Natural killer cell treated with Interleukin-12 subunit alpha and Interleukin-12 subunit beta and Interleukin-15 and Interleukin-18, amount 100 ng/mL, for 72 hours (primary cell): ENCODE results near the gene REXO4. TPM values are rescaled to one million over a fixed set of nuclear protein-coding genes. Genes with fewer than 3 reads are reported as not detected.
"Not testable (repeated sequence)": the region's sequence is repeated elsewhere in the genome, so short reads cannot be mapped to it uniquely, and the experiment has no call there.

Experiments used
- ATAC-seq, 2 donors: fragments of 150-1000 bp; cut with Tn5 transposase in 1 of 2; sonication (Bioruptor Pico), chemical (Tn5 transposase) in 1 of 2; 2 replicates each; pipeline ENCODE4 v1.10.0; 2021
- DNase-seq: peaks from one replicate; pipeline ENCODE4 v3.0.0; 2022; ENCODE audit warnings: low spot score
- H3K27ac Mint-ChIP-seq, 2 donors: 1 replicate in 1 of 2; 2 replicates in 1 of 2; pipeline ENCODE4 v1.8.0; 2022; ENCODE audit warnings: mixed read lengths in 2 of 2, mild to moderate bottlenecking in 1 of 2, moderate library complexity in 1 of 2
- H3K27me3 Mint-ChIP-seq, 2 donors: 1 replicate in 1 of 2; 2 replicates in 1 of 2; pipeline ENCODE4 v1.8.0; 2022; ENCODE audit warnings: mixed read lengths in 2 of 2
- H3K36me3 Mint-ChIP-seq: one replicate; pipeline ENCODE4 v1.8.0; 2022; ENCODE audit warnings: mixed read lengths
- H3K4me1 Mint-ChIP-seq, 2 donors: 1 replicate in 1 of 2; 2 replicates in 1 of 2; pipeline ENCODE4 v1.8.0; 2022; ENCODE audit warnings: low read depth in 2 of 2, mixed read lengths in 2 of 2, mild to moderate bottlenecking in 1 of 2
- H3K4me3 Mint-ChIP-seq: one replicate; pipeline ENCODE4 v1.8.0; 2022; ENCODE audit warnings: mixed read lengths
- H3K9me3 Mint-ChIP-seq: 2 replicates; pipeline ENCODE4 v1.8.0; 2022; ENCODE audit warnings: mixed read lengths
- total RNA-seq, 2 donors: library from RNA; stranded (reverse); gene quantifications; one replicate each; pipeline ENCODE4 v1.2.3, GENCODE V29; 2022

REXO4 gene
- total RNA-seq, 2 donors from 2014 or later, result 34.3 to 55.1 TPM

DNA sequence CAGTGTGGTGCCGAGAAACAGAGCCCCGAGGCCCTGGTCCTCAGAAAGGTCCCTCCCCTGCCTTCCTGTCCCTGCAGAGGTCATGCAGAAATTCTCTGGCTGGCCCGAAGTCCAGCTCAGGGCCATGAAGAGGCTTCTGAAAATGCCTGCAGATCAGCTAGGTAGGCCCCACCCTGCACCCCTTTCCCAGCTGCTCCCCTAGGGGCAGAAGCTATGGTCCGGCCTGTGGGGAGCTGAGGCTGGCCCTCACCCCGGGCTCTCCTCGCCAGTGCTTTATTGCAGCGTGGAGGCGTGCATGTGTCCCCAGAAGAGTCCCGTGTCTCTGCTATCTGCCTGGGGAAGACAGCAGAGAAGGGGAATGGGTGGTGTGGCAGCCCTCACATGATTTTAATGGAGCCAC, 19.9 kb downstream of the REXO4 start:
- H3K27ac Mint-ChIP-seq, result no peak overlapping the region
- no peaks in the 10 kb centered on the region for H3K36me3 Mint-ChIP-seq
- no peaks in the 10 kb centered on the region for H3K9me3 Mint-ChIP-seq
- DNase-seq, result no peak
- peaks cover 0 to 7% of the 10 kb centered on the region in 2 donors for H3K27me3 Mint-ChIP-seq
- no peak overlapping the region for H3K4me3 Mint-ChIP-seq
- ATAC-seq, result no peak
- H3K4me1 Mint-ChIP-seq, result no peaks in the 10 kb centered on the region

DNA sequence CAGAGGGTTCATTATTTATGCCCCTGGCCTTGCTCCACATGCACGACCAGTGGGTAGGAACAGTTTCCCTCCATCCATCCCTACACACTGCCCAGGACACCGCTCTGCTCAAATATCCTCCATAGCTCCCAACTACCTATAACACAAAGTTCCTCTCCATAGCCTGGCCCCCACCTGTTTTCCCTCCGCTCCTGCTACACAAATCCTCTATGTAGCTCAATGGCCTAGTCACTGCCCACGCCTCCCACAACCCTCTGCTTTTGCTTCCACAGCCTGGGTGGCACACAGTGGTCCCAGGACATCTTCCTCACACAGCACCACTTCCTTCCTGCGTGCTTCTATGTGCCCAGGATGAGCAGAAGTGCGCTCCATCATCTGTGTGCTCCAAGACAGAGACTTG, 20.4 kb downstream of the REXO4 start:
- no peaks in the 10 kb centered on the region for H3K9me3 Mint-ChIP-seq
- H3K4me1 Mint-ChIP-seq, result no peaks in the 10 kb centered on the region
- no peak overlapping the region for H3K4me3 Mint-ChIP-seq
- DNase-seq (no peak), ATAC-seq (no peak)
- H3K27ac Mint-ChIP-seq, result no peak overlapping the region
- no peaks in the 10 kb centered on the region for H3K36me3 Mint-ChIP-seq
- H3K27me3 Mint-ChIP-seq, result peaks cover 0 to 7% of the 10 kb centered on the region in 2 donors

DNA sequence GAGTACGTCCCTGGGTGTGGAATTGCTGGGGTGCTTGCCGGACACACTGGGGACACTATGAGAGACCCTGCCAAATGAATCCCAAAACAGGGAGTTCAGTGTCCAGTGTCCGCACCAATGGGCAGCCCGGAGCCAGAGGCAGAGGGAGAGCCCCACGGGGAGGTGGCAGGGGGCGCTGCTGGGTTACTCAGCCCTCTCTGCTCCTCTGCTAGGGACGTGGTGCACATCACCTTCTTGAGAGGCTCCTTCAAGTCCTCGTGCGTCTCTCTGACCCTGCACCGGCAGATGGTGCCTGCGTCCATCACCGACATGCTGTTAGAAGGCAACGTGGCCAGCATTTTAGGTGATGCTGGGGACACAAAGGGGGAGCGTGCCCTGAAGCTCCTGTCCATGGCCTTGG, 20.9 kb downstream of the REXO4 start:
- DNase-seq (no peak), ATAC-seq (no peak)
- H3K27me3 Mint-ChIP-seq, result peaks cover 0 to 7% of the 10 kb centered on the region in 2 donors
- no peaks in the 10 kb centered on the region for H3K4me1 Mint-ChIP-seq
- no peak overlapping the region for H3K4me3 Mint-ChIP-seq
- no peaks in the 10 kb centered on the region for H3K9me3 Mint-ChIP-seq
- no peak overlapping the region for H3K27ac Mint-ChIP-seq
- H3K36me3 Mint-ChIP-seq, result no peaks in the 10 kb centered on the region

DNA sequence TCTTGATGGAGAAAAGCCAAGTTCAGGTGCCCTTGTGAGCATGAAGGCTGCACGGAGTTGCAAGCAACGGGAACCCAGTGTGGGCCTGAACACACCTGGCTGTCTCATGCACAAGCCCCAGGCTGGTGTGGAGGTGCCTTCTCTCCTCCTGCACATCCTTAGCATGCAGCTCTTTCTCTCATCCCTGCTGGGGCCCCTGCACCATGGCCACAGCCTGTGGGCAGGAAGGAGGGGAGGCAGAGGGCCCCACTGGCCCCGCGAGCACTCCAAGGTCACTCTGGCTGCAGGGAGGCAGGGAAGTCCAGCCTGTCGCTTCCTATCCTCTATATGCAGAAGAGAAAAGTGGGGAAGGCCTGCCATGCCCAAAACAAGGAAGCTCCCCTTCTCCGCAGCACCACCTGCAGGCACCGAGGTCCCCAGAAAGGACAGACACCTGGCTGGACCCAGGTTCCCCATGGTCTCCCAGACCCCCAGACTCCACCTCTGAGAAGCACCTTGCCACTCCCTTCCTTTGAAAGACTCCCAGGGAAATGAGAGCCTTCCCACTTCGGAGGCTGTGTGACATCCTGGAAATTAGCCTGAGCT, 23.0 kb downstream of the REXO4 start:
- DNase-seq (no peak), ATAC-seq (no peak)
- no peaks in the 10 kb centered on the region for H3K4me1 Mint-ChIP-seq
- no peak overlapping the region for H3K27ac Mint-ChIP-seq
- no peaks in the 10 kb centered on the region for H3K9me3 Mint-ChIP-seq
- no peaks in the 10 kb centered on the region for H3K36me3 Mint-ChIP-seq
- H3K27me3 Mint-ChIP-seq, result peaks cover 0 to 7% of the 10 kb centered on the region in 2 donors
- no peak overlapping the region for H3K4me3 Mint-ChIP-seq

DNA sequence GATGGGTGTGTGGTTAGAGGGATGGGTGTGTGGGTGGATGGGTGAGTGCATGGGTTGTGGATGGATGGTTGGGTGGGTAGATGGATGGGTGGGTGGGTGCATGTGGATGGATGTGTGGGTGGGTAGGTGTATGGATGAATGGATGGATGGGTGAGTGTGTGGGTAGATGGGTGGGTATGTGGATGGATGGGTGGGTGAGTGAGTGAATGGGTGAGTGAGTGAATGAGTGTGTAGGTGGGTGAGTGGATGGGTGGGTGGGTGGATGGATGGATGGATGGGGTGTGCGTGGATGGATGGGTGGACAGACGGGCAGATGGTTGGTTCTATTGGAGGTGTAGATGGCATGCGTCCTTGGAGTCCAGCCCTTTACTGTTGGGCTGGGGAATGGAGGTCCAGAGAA, 24.4 kb downstream of the REXO4 start:
- DNase-seq (no peak), ATAC-seq (no peak)
- H3K4me1 Mint-ChIP-seq, result no peaks in the 10 kb centered on the region
- peaks cover 0 to 7% of the 10 kb centered on the region in 2 donors for H3K27me3 Mint-ChIP-seq
- no peaks in the 10 kb centered on the region for H3K9me3 Mint-ChIP-seq
- no peak overlapping the region for H3K27ac Mint-ChIP-seq
- no peak overlapping the region for H3K4me3 Mint-ChIP-seq
- H3K36me3 Mint-ChIP-seq, result no peaks in the 10 kb centered on the region

DNA sequence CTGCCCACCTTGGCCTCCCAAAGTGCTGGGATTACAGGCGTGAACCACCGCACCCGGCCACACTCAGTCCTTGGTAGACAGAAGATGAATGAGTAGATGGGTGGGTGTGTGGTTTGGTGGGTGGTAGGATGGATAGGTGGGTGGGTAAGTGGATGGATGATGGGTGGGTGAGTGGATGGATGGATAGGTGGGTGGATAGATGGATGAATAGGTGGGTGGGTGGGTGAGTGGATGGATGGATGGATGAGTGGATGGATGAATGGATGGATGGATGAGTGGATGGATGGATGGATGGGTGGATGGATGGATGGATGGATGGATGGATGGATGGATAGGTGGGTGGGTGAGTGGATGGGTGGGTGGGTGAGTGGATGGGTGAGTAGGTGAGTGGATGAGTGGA, 25.5 kb downstream of the REXO4 start:
- H3K27me3 Mint-ChIP-seq, result not testable (repeated sequence)

DNA sequence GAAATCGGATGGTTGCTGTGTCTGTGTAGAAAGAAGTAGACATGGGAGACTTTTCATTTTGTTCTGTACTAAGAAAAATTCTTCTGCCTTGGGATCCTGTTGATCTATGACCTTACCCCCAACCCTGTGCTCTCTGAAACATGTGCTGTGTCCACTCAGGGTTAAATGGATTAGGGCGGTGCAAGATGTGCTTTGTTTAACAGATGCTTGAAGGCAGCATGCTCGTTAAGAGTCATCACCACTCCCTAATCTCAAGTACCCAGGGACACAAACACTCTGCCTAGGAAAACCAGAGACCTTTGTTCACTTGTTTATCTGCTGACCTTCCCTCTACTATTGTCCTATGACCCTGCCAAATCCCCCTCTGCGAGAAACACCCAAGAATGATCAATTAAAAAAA, 26.4 kb downstream of the REXO4 start:
- not testable (repeated sequence) for H3K27me3 Mint-ChIP-seq, ATAC-seq, H3K36me3 Mint-ChIP-seq, H3K27ac Mint-ChIP-seq, H3K4me3 Mint-ChIP-seq, H3K4me1 Mint-ChIP-seq, DNase-seq, H3K9me3 Mint-ChIP-seq

More for the DNA sequence above, 25.5 kb downstream of the REXO4 start:
- not testable (repeated sequence) for H3K9me3 Mint-ChIP-seq, ATAC-seq, H3K4me1 Mint-ChIP-seq, H3K36me3 Mint-ChIP-seq, DNase-seq, H3K4me3 Mint-ChIP-seq, H3K27ac Mint-ChIP-seq

DNA sequence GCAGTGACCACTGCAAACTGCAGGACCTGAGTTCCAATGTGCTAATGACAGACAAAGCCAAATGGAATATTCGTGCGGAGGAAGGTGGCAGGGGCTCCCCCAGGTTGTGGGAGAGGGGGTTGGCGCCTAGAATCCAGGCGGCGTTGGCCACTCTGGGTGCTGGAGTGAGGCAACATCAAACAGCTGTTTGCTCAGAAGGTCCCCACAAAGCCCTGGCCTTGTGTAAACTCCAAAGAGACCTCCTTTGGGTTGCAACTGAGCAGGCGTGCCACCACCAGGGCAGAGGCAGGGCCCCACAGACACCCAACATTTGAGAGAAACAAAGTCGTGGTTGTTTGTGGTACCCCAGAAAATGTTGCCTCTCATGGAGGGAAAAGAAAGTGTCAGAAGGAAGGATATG, 27.1 kb downstream of the REXO4 start:
- H3K36me3 Mint-ChIP-seq, result no peaks in the 10 kb centered on the region
- no peaks in the 10 kb centered on the region for H3K4me1 Mint-ChIP-seq
- ATAC-seq (no peak), DNase-seq (no peak)
- H3K4me3 Mint-ChIP-seq, result no peak overlapping the region
- H3K27me3 Mint-ChIP-seq, result peaks cover 0 to 7% of the 10 kb centered on the region in 2 donors
- no peak overlapping the region for H3K27ac Mint-ChIP-seq
- H3K9me3 Mint-ChIP-seq, result no peaks in the 10 kb centered on the region

DNA sequence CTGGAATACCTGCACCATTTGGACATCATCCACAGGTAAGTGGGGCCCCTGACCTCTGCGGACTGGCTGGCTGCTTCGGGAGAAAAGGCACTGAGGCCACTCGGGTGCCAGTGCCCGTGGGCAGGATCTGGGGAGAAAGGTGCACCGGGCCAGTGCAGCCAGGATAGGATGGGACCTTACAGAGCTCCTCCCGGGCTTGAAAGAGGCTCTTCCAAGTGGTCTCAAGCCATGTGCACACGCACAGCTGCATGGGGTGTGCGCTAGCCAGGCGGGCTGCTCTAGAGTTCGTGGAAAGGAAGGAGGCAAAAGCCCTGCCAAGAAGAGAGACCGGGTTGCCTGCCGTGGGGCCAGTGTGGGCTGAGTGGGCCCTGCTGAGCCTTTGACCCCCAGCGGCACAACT, 28.2 kb downstream of the REXO4 start:
- Mint-ChIP-seq H3K27ac (no peak overlapping the region), H3K4me1 (no peaks in the 10 kb centered on the region), H3K9me3 (no peaks in the 10 kb centered on the region), H3K36me3 (no peaks in the 10 kb centered on the region), H3K27me3 (peaks cover 0 to 3% of the 10 kb centered on the region in 2 donors), H3K4me3 (no peak overlapping the region)
- ATAC-seq (no peak), DNase-seq (no peak)

DNA sequence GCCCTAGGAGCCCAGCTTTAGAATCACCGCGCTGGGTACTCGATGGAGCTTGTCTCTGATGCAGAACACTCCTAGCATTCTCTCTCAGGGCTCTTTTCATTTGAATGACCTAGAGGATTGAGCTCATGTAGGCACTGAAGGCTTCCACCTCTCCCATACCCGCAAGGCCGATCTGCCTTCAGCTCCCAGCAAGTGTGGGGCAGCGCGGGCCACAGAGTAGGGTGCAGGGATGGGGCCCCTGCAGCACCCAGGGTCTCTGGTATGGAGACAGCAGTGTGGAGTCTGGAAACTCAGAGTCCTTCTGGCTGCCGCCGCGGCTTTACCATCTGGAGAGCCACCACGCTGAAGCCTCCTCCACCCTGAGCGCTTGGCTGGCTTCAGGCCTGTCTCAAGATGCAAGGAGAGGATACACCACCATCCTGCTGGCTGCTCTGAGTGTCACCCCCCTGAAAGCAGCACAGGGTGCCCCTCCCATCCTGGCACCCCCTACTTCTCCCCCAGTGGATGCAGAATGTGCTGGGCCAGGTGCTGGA, 28.7 kb downstream of the REXO4 start:
- H3K27ac Mint-ChIP-seq, result no peak overlapping the region
- no peaks in the 10 kb centered on the region for H3K4me1 Mint-ChIP-seq
- no peak for ATAC-seq
- H3K4me3 Mint-ChIP-seq, result no peak overlapping the region
- no peak for DNase-seq
- H3K27me3 Mint-ChIP-seq, result peaks cover 0 to 3% of the 10 kb centered on the region in 2 donors
- H3K9me3 Mint-ChIP-seq, result no peaks in the 10 kb centered on the region
- no peaks in the 10 kb centered on the region for H3K36me3 Mint-ChIP-seq

DNA sequence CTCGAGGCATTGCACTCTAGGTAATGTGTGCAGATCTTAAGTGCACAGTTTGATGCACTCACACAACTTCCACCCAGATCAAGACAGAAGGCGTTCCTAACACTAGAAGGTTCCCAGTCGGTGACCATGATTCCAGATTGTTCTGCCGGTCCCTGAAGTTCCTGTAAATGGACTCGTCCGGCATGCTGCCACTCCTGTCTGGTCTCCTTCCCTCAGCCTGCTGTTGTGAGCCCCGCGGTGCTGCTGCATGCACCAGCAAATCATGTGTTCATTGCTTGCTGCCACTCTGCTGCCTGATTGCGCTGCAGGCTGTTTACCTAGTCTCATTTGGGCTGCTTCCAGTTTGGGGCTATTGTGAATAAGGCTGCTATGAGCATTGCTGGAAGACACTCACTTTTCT, 30.1 kb downstream of the REXO4 start:
- DNase-seq (no peak), ATAC-seq (no peak)
- H3K4me3 Mint-ChIP-seq, result no peak overlapping the region
- no peaks in the 10 kb centered on the region for H3K36me3 Mint-ChIP-seq
- no peak overlapping the region for H3K27ac Mint-ChIP-seq
- no peaks in the 10 kb centered on the region for H3K9me3 Mint-ChIP-seq
- H3K27me3 Mint-ChIP-seq, result no peaks in the 10 kb centered on the region
- no peaks in the 10 kb centered on the region for H3K4me1 Mint-ChIP-seq

DNA sequence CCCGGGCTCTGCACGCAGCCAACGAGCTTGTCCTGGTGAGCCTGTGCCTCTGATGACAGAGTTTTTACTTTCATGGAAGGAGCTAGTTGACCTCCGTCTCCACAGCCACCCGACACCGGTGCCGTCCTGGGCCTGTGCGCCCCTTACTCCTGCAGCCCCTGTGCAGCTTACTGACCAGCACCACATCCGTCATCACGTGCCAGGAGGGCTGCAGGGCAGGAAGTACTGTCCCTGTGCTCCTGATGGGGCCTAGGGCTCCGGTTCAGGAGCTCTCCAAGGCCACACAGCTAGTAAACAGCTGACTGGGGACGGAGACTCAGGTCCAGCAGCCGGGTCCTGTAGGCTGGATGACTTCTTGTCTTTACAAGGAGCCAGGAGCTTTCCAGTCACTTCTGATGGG, 31.5 kb downstream of the REXO4 start:
- Mint-ChIP-seq H3K4me3 (no peak overlapping the region), H3K4me1 (no peaks in the 10 kb centered on the region), H3K27ac (no peak overlapping the region), H3K36me3 (no peaks in the 10 kb centered on the region), H3K27me3 (no peaks in the 10 kb centered on the region), H3K9me3 (no peaks in the 10 kb centered on the region)
- ATAC-seq, result no peak
- no peak for DNase-seq

DNA sequence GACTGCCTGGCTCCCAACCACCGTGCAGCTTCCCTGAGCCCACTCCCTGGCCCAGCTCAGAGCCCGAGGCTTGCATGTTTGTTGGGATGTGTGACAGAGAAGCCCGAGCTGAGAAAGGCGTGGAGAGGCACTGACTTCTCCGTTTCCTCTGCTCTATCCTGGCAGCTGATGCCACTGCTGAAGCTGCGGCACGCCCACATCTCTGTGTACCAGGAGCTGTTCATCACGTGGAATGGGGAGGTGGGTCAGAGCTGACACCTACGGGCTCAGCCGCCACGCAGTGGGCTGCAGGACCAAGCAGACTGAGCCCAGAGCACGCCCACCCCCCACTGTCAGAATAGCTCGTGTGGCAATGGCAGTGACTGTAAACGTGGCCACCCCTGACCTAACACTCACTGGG, 32.4 kb downstream of the REXO4 start:
- DNase-seq (no peak), ATAC-seq (no peak)
- Mint-ChIP-seq H3K27me3 (no peaks in the 10 kb centered on the region), H3K9me3 (no peaks in the 10 kb centered on the region), H3K36me3 (no peaks in the 10 kb centered on the region), H3K27ac (no peak overlapping the region), H3K4me1 (no peaks in the 10 kb centered on the region), H3K4me3 (no peak overlapping the region)

DNA sequence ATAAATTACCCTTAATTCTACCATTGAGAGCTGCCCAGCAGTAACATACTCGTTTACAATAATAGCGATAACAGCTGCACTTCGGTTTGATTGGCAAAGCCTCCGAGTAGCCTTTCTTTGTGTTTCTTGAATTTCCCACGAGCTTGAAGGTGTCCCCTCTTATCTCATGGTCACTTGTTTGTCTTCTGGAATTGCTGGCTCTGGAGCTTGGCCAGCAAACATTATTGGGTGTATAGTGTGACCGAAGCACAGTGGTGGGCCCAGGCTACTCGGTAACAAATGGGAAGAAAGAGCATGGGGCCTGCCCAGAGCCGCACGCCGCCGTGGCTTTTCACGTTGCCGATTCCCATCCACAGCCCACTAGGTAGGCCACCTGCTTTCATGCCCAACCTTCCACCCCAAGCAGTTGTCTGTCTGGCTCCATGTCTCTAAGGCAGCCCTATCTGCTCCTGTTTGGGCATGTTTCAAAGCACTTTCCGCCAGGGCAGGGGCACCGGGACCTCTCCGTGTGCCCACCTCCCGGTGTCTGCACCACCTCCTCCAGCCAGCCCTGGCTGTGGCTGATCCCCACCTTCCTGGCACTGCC, 33.0 kb downstream of the REXO4 start:
- no peaks in the 10 kb centered on the region for H3K9me3 Mint-ChIP-seq
- H3K27ac Mint-ChIP-seq, result no peak overlapping the region
- H3K4me1 Mint-ChIP-seq, result no peaks in the 10 kb centered on the region
- no peak for ATAC-seq
- no peak for DNase-seq
- H3K4me3 Mint-ChIP-seq, result no peak overlapping the region
- H3K36me3 Mint-ChIP-seq, result no peaks in the 10 kb centered on the region
- H3K27me3 Mint-ChIP-seq, result no peaks in the 10 kb centered on the region

DNA sequence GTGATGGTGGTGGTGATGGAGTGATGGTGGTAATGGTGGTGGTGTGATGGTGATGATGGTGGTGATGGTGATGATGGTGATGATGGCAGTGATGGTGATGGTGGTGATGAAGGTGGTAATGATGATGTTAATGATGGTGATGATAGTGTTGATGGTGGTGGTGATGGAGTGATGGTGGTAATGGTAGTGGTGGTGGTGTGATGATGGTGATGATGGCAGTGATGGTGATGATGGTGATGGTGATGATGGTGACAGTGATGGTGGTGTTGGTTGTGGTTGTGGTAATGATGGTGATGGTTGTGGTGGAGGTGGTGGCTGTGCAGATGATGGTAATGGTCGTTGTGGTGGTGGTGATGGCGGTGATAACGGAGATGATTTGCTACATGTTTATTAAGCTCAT, 34.4 kb downstream of the REXO4 start:
- Mint-ChIP-seq H3K4me3 (no peak overlapping the region), H3K36me3 (no peaks in the 10 kb centered on the region), H3K4me1 (no peaks in the 10 kb centered on the region), H3K9me3 (no peaks in the 10 kb centered on the region), H3K27ac (no peak overlapping the region), H3K27me3 (no peaks in the 10 kb centered on the region)
- ATAC-seq (no peak), DNase-seq (no peak)
